NCI-H128 (cell line): ENCODE results near the gene SH3BP2.

ENCODE experiments used
- DNase-seq: peaks from one replicate; lab custom pipeline; 2025; ENCODE audit not compliant: unreplicated experiment; lab: John Stamatoyannopoulos, UW

The SH3BP2 gene

DNA sequence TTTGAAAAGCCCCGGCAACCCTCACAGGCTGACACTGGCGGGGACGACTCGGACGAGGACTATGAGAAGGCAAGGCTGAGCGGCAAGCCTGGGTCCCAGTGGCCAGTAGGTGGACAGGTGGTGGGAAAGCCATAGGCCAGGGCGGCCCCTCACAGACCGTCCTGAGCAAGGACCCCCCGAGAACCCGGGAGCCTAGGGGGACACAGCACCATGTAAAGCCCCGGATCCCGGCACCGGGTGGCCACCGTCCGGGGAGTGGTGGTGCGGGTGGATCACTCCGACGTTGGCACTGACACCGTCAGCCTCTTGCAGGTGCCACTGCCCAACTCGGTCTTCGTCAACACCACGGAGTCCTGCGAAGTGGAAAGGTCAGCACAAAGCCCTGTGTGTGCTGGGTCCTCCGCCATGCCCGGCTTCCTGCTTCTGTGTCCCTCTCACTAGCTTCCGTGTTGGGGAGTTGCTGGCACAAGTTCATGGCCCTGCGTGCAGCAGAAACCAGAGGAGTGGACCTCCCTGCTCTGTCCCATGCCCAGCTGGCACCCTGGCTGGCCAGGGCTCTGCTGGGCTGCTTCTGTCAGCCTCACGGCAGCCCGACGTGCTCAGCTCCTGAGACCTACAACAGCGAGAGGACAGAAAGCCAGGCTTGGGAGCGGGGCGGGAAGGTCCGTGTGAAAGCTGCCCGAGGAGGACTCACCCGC lies 38.9 kb downstream of the SH3BP2 start:
- DNase-seq: no peak

- no peak for DNase-seq
Measured at GRCh38 chr4:2832309-2832980, 39.6 kb downstream of the SH3BP2 start.

DNA sequence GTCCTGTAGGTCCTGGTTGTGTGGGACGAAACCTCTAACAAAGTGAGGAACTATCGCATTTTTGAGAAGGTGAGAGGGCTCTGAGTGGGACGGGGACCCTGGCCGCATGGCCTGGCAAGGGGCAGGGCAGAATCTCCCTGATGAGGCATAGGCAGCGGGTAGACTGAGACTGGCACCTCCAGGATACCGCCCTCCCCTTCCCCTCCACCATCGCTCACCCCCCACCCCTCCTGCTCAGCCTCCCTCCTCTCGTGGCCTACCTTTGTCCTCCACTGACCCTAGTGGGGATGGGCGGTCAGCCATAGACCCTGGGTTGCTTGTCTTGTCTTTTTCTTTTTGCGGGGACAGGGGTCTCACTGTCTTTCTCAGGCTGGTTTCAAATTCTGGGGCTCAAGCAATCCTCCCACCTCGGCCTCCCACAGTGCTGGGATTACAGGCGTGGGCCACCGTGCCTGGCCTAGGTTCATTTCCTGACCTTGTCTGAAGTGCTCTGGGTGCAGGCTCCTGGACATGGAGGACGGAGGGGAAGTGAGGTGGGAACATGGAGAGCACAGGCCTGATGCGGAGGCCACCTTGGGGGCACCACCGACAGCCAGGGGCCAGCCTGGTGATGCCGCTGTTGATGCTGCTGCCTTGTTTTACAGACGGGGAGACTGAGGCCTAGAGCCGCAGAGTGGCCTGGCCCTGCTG lies 40.2 kb downstream of the SH3BP2 start:
- no peak for DNase-seq

- DNase-seq: no peak
Measured at GRCh38 chr4:2833671-2834000, 40.8 kb downstream of the SH3BP2 start.

GRCh38 chr4:2834001-2834921 lies 41.4 kb downstream of the SH3BP2 start:
- no peak for DNase-seq

DNA sequence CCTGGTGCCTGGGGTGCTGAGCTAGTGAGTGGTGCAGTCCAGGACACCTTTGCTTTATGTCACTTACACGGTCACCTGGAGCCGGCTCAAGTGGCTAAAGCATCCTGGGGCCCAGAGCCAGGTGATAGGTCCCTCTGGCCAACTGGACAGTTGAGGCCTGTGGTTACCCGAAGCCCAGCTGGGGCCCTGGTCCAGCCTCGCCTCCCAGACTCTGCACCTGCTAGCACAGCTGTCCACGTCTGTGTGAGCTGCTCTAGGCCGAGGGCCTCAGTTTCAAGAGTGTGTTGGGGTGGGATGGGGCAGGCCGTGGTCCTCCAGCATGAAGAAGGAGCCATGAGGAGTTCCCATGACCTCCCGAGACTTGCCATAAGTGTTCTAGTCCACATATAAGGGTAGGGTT lies 43.1 kb downstream of the SH3BP2 start:
- DNase-seq: no peak

DNA sequence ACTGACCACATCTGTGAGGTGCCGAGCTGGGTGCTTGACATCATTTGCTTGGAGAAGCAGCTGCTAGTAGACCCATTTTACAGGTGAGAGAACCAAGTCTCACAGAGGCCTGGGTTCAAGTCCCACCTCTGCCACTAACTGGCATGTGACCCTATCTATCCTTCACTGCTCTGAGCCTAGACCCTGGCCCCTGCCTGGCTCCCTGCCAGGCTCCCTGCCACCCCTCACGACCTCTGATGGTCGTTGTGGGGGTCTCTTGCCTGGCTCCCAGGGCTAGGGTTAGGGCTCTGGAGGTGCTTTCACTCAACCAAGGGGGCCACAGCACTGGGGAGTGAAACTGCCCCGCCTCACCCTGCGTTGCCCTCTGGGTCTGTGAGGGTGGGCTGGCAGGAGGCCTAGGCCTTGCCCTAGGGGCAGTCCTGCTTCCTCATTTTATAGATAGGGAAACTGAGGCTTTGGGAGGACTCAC lies 43.5 kb downstream of the SH3BP2 start:
- DNase-seq: no peak

- DNase-seq: no peak
Measured at GRCh38 chr4:2837110-2837903, 44.4 kb downstream of the SH3BP2 start.

GRCh38 chr4:2837904-2838496 lies 45.1 kb downstream of the SH3BP2 start:
- DNase-seq: no peak

DNA sequence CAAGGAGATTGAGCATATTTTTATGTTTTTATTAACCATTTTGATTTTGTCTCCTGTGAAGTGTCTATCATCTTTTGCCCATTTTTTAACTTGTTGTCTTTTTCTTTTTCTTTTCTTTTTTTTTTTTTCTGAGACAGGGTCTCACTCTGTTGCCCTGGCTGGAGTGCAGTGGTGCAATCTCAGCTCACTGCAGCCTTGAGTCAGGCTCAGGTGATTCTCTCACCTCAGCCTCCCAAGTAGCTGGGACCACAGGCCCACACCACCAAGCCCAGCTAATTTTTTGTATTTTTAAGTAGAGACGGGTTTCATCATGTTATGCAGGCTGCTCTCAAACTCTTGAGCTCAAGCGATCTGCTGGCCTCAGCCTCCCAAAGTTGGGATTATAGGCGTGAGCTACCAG lies 46.2 kb downstream of the SH3BP2 start:
- DNase-seq: no peak

DNA sequence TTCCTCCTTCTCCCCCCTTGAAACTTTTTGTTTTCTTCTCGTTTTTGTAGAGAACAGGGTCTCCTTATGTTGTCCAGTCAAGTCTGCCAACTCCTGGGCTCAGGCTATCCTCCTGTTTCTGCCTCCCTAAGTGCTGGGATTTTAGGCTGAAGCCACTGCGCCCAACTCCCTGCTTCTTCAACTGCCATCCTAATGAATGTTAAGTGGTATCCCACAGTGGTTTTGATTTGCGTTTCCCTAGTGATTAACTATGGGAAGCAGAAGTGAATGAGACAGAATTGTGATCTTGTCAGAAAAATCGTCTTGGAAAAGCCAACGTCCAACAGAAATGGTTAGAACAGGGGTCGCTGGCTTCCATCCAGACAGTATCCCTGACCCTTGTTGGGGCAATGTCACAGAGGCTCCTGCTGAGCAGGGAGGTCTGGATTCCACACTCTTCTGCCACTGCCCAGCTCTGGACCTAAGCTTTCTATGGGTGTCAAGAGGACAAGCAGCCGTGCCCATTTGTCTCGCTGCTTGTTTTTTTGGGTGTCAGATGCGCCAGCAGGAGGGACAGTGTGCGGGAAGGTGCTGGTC lies 49.9 kb downstream of the SH3BP2 start:
- no peak for DNase-seq

DNA sequence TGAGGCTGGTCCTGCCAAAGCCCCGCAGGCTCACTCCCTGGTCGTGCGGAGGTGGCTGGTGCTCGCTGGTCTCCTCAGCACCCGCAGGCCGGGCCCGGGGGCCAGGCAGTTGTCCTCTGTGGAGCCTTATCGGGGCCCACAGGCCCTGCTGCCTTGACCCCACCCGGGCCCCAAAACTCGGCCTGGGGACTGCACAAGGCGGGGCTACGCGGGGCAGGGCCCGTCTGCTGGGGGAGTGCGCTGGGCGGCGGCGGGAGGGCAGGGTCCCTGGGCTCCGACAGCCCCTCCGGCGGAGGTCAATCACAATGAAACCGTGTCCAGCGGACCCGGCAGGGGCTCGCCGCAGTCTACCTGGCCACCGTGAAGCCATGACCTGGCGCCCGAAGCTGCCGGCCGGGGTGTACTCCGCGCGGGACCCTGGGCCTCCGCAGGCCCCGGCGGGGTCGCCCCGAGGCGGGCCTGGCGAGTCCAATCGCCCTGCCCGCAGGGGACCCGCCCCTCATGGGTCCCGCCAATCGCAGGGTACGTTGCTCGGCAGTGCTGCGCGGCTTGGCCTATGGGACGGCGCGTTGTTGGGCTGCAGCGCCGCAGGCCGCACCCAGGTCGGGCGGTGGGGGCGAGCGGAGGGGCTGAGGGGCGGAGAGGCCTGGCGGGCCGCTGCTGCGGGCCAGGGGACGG lies 50.5 kb downstream of the SH3BP2 start, which contains the start of gene ADD1:
ADD1 (plus strand) TSS at position 582 of the 678 bp plus-strand sequence. CDS start 32,072 bp downstream, outside the sequence.
- DNase-seq: peak; percentile 69

- no peak for DNase-seq
Measured at GRCh38 chr4:2843941-2844584, 51.2 kb downstream of the SH3BP2 start.

GRCh38 chr4:2846172-2846571 lies 53.3 kb downstream of the SH3BP2 start:
- no peak for DNase-seq

GRCh38 chr4:2847302-2847871 lies 54.5 kb downstream of the SH3BP2 start:
- no peak for DNase-seq

DNA sequence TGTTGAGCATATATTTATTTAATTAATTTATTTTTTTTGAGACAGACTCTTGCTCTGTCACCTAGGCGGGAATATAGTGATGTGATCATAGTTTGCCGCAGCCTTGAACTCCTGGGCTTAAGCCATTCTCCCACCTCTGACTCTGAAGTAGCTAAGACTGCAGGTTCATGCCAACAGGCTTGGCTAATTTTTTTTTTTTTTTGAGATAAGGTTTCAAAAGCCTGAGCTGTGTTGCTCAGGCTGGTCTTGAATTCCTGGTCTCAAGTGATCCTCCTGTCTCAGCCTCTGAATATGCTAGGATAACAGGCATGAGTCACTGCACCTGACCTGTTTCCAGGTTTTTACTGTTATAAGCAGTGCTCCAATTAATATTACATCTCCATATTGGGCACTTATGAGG lies 55.6 kb downstream of the SH3BP2 start:
- no peak for DNase-seq

DNA sequence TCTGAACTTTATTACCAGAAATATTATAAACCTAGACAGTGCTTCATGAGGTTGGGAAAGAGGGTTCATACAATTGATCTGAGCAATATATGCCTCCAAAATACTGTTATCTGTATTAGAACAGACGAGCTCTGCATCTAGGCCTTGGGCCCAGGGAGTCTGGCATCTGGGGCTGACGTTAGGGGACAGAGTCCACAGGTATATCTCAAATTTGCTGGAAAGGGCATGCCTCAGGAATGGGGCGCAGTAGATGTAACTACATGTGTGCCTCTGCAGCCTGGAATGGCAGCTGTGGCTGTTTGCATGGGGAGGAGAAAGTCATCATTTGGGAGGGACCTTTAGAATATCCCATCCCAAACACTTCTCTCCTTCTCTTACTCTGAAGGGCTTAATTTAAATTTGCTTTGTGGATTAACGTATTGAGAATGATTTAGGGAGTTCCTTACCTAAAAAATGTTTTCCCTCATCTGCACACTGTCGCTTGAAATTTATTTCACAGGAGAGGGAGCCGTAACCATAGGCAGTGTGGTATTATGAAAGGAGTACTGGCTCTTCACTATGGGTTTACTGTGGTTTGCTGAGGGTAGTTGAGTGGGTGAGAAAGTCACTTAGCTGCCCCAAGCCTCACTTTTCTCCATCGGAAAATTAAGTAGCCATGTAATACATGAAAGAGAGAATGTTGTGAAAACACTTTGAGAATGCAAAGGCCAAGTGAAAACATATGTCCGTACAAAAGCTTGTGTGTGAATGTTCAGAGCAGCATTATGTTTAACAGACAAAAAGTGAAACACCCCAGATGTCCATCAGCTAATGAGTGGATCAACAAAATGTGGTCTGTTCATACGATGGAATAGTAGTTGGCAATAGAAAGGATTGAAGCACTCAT lies 56.6 kb downstream of the SH3BP2 start:
- DNase-seq: no peak
